T-helper 2 cell treated with Interferon-gamma antibody and Interleukin-4, amounts not matched to agents 5 μg/mL and 100 μg/mL, for 36 hours (primary cell): ENCODE measurements around the gene MDH1B.

Experiments used
- DNase-seq: peaks from one replicate; pipeline ENCODE4 v3.0.0; 2021; ENCODE audit warnings: low spot score
- H3K27ac Mint-ChIP-seq: one replicate; pipeline ENCODE4 v1.8.0; 2021; ENCODE audit warnings: mild to moderate bottlenecking, mixed read lengths
- H3K27me3 Mint-ChIP-seq: one replicate; pipeline ENCODE4 v1.8.0; 2021; ENCODE audit warnings: low read depth, mixed read lengths
- H3K36me3 Mint-ChIP-seq: one replicate; pipeline ENCODE4 v1.8.0; 2021; ENCODE audit warnings: low read depth, mixed read lengths
- H3K4me1 Mint-ChIP-seq: one replicate; pipeline ENCODE4 v1.8.0; 2021; ENCODE audit warnings: low read depth, mixed read lengths
- H3K4me3 Mint-ChIP-seq: one replicate; pipeline ENCODE4 v1.8.0; 2022; ENCODE audit warnings: mild to moderate bottlenecking, moderate library complexity, mixed read lengths
- H3K9me3 Mint-ChIP-seq: one replicate; pipeline ENCODE4 v1.8.0; 2021; ENCODE audit warnings: mixed read lengths

MDH1B gene

DNA sequence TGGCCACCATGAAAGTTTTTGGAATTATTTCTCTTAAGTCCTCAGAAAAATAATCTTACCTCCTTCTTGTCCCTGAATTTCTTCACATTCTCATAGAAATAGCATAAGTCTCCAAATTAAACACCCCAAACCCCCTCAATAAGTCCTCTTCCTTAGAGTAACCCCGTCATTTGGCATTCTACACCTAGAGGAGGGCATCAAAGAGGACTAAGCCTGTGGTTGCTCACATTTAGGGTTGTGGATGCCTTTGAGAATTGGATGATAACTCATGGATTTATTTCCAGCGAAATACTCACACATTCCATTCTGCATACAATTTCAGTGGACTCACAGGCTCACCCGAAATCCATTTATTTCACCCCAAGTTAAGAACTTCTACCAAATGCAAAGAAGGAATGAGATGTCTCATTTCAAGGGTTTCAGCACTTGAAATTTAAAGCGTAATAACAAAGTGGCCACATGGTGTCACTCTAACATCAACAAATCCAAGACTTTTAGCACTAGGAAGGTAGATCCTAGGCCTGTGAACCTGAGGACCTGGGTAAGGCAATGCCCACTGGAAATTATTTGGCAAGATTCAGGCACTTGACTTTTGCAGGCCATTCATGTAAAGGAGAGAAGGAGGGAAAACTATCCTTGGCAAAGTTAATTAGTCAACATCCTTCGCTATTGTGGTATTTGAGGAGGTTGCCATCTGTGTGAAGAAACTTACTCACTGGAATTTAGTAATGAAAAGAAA is 71.6 kb downstream of the MDH1B start:
- Mint-ChIP-seq H3K4me3 (no peak overlapping the region), H3K36me3 (no peaks in the 10 kb centered on the region), H3K27ac (no peak overlapping the region), H3K4me1 (no peaks in the 10 kb centered on the region), H3K27me3 (peaks cover 4% of the 10 kb centered on the region), H3K9me3 (no peaks in the 10 kb centered on the region)
- no peak for DNase-seq

DNA sequence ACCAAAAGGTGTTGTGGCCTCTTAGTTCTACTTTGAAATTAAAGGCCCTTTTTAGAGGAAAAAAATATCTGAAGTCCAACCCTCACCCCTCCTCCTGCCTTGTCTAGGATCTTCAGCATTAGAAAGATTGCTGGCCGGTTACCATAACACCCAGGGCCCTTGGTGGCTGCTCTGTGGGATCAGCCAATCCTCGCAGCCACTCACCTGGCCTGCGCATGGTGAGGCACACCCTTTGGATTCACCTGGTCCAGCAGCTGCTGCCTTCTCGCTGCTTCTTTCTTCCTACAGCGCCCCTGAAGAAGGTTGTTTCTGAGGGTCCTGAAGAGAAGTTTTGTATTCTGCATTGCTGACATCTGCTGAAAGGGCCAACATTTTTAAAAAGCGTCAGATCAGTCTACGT is 72.2 kb downstream of the MDH1B start:
- no peaks in the 10 kb centered on the region for H3K4me1 Mint-ChIP-seq
- H3K27ac Mint-ChIP-seq: no peak overlapping the region
- no peaks in the 10 kb centered on the region for H3K36me3 Mint-ChIP-seq
- DNase-seq: no peak
- peaks cover 4% of the 10 kb centered on the region for H3K27me3 Mint-ChIP-seq
- no peaks in the 10 kb centered on the region for H3K9me3 Mint-ChIP-seq
- no peak overlapping the region for H3K4me3 Mint-ChIP-seq

DNA sequence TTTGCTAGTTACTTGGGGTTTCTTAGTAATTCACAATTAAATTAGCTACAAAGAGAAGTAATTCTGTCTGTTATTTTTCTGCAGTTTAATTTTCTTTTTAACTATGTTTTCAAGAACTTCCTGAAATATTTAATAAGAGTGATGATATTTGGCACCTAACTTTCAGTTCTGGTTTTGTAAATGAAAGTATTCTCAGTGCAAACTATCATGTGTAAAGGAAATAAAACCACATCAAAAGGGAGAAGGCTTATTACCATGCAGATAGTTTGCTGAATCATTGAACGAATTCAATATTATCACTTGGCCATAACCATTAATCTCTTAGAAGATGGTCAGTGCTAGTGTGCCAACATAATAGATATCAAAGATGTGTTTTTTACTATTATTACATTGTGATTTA is 76.1 kb downstream of the MDH1B start:
- Mint-ChIP-seq H3K36me3 (no peaks in the 10 kb centered on the region), H3K4me1 (no peaks in the 10 kb centered on the region), H3K27me3 (peaks cover 4% of the 10 kb centered on the region), H3K4me3 (no peak overlapping the region), H3K27ac (no peak overlapping the region), H3K9me3 (no peaks in the 10 kb centered on the region)
- DNase-seq: no peak

DNA sequence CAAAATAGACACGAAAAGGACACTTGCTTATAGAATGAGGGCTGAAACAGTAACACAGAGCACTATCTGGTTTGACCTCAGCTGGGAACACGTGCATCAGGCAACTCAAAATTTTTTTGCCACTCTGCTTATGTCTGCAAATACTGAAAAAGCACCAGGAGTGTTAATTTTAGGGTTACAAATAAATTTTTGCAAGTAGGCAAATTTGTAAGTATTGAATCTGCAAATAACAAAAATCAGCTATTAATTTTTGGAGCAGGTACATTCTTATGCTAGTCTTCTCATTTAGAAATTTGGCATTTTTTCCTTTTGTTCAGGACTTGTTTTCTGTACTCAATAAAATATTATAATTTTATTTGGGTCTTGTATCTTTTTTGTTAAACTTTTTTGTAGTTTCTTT is 76.7 kb downstream of the MDH1B start:
- Mint-ChIP-seq H3K9me3 (no peaks in the 10 kb centered on the region), H3K27me3 (peaks cover 4% of the 10 kb centered on the region), H3K27ac (no peak overlapping the region), H3K4me3 (no peak overlapping the region), H3K36me3 (no peaks in the 10 kb centered on the region), H3K4me1 (no peaks in the 10 kb centered on the region)
- no peak for DNase-seq
